Anterior cingulate cortex (tissue), 58 donors: Measurements from ENCODE around the gene SOX5.
"Not testable (repeated sequence)": the region's sequence is repeated elsewhere in the genome, so short reads cannot be mapped to it uniquely, and the experiment has no call there.

Source experiments
- DNase-seq, 58 donors: peaks; one replicate each; lab custom pipeline; 2025; lab: John Stamatoyannopoulos, UW

The SOX5 gene

DNA sequence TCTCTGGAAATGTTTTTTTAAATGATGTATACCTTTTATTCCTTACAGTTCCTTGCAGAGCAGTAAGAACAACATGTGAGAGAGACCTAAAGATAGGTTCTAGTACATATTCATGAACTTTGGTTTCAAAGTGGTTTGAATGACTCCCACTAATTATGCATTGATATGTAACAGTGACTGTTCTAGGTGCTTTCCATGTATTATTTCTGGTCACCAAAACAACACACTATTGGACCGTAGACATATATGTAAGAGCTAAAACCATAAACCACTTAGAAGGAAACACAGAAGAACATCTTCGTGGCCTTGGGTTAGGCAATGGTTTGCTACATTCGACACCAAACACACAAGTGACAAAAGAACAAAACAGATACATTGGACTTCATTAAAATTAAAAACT, 37.9 kb downstream of the SOX5 start:
- DNase-seq = no peak

DNA sequence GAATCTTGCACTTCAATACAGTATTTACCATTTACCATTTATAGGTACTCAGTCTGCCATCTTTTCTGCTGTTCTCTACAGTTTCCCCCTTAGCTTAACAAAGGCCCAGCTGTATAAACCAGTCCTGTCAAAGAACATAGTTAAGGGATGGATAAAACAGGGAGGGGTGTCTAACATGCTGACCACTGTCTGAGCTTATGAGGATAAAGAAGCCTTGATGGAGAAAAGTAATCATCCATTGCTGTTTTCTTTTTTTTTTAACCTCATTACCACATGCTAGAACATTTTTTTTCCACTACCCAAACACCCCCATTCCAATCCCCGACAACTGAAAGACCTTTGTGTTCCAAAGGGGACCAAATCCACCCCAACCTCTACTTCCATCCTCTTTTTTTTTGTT, 39.9 kb downstream of the SOX5 start:
- no peak for DNase-seq

- DNase-seq = peak in 4 of 58 donors; percentile 1 to 11 (median 2)
These were observed 43.1 kb downstream of the SOX5 start for GRCh38 chr12:23906329-23906728.

GRCh38 chr12:23899434-23899833, 50.0 kb downstream of the SOX5 start:
- DNase-seq = no peak

DNA sequence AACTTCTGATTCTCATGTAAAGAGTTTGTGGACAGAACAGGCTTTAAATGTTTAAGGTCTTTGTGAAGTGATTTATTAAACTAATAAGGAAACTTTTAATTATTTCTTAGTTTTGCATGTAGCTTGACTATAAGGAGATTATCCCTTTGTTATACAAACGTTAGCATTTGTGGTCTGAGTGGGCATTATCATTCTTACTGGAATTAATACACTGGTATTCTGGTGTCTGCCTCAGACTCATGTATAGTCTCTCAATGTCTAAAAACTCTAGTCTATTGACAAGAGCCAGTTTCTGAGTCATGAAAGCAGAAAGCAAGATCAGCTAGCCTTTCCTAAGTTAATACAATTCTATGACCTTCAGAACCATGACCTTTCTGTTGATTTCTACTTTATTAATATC, 51.3 kb downstream of the SOX5 start:
- no peak for DNase-seq

DNA sequence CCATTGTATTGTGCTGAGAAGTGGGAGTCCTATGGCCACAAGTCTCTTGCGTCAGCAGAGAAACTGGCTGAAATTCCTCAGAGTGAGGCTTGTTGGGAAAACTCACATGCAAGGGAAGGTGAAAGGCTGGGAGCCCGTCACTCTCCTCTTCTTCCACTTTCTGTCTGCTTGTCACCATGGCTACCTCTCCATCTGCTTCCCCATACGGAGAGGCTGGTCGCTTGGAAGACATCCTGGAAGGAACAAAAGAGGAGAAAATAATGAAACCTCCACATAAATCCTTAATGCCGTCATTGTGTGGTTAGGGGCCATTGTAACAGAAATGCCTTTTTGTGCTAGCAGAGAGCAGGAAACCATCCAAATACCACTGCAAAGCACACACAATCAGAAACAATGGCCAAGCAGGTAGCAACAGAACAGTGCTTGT, 53.7 kb downstream of the SOX5 start:
- DNase-seq = peak in 42 of 58 donors; percentile 3 to 61 (median 20)

DNA sequence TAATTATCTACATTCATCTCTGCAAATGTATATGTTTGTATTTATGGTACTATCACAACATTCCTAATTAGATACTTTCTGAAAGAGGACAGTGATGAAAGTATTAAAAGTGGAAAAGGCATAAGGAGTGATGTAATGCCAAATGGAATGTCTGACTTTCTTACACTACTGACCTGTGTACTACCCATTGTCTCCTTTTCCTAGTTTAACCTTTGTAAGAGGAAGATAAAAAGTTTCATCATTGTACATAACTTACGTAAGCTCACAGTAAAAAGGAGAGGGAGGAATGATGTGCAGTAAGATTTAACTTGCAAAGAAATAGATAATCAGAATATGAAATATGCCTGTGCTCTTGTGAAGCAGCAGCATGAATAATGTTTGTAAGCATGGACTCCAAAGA, 55.9 kb downstream of the SOX5 start:
- DNase-seq = no peak

- DNase-seq = no peak
These were observed 58.4 kb downstream of the SOX5 start for GRCh38 chr12:23891115-23891514.

- DNase-seq = no peak
These were observed 60.4 kb downstream of the SOX5 start for GRCh38 chr12:23889069-23889440.

DNA sequence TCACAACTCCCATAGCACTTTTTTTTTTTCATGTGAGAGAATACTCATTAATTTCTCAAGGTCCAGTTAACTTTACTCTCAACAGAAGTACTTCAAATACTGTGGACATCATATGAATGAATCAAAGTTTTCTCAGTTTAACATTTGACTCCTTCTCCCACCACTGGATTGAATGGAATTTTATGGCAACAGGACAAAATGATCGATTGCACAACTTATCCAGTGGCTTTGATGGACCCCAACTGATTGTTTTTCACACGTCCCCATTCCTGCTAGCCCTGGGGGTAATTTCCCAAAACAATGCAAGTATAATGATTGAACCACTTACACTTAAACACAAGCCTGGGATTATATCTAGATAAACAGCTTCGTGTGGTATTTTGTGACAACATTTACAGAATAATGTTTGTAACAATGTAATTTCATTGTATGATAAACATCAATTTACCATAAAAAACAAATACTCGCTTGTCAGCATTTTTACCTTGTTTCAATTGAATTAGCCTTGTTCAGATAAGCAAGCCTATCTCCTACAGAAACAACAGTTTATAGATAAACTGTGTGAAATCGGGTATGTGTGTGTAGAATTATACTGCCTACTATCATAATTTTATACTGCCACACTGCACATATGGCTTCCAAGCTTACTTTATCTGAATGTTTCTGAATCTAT, 60.9 kb downstream of the SOX5 start:
- DNase-seq = no peak

DNA sequence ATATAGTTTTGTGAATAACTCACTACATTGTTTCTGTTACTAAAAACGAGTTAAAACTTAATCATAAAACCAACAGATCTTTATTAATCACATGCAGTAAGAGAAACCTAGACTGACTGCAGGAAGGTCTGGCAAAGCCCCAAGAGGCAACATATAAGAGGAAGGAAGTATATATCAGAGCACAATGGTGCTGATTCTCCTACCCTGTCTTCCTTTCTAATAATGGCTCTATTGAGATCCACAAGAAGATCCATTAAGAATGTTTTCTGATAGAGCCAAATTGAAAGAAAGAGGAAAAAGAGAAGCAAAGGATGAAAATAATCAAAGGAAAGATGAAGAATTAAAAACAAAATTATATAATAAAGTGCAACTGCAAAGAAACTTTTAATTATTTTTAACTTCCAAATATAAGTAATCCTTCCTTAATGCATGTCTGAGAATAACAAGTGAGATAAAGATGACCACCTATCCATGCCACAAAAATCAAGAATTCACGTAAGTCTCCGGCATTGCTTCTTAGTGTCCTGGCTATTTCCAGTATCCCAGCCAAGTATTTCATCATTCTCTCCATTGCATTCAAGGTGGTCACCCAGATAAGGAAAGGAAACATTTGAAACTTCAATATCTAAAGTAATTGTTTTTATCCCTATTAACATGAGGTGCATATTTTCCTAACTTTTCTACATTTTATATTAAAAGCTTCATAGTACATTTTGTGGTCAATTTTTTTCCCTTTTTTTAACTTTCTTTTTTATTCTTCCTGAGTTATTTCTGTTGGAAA, 62.2 kb downstream of the SOX5 start:
- no peak for DNase-seq

DNA sequence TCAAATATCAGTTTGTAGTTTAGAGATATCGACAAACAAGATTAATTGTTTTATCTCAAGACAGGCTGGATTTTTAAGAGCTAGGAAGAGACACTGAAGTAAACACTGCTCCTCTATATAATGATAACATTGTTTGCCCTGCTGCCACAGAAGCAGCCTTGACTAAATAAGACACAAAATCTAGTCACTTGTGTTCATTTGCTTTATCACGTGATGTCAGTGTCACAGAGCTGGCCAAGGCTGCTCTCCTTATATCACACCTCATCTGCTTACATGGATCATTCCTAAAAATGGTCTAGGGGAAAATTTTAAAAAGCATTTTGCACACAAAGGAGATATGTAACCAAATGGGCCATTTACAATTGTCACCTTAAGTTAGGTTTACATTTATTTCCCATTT, 64.1 kb downstream of the SOX5 start:
- DNase-seq = no peak

DNA sequence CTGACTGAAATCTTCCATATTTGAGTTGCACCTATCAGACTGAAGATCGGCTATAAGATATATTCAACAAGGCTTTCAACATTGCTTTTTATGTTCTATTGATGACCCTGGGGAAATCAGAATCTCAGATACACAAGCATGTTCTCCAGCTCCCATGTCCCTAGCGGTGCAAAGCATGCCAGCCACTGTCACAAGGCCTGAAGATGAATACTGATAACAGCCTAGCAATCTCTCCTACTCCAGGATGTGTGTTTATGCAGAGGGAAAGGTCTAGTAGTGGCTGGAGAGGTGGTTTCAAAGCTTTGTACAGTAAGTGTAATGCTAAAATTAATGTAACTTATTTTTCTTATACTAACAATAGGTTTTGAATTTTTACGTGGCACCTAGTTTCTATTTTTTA, 64.6 kb downstream of the SOX5 start:
- no peak for DNase-seq

DNA sequence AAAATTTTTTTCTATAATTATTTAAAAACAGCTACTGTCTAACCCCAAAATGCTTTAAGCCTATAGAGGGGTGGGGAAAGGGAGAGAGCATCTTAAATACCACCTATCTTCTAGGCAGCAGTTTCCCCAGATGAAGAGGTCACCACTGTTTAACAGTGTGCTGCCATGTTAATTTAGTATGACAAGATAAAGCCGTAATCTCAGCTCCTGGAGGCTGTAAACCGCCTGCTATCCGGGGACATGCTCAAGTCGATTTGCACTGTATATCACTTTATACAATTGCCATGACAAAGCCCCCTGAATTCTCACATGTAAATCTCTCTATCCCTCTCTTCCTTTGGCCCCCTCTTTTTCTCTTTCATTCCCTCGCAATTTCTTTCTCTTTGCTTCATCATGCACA, 68.5 kb downstream of the SOX5 start:
- DNase-seq = no peak

- DNase-seq = not testable (repeated sequence)
These were observed 72.9 kb downstream of the SOX5 start for GRCh38 chr12:23876618-23877017.

- DNase-seq = no peak
These were observed 81.7 kb downstream of the SOX5 start for GRCh38 chr12:23867794-23868193.

DNA sequence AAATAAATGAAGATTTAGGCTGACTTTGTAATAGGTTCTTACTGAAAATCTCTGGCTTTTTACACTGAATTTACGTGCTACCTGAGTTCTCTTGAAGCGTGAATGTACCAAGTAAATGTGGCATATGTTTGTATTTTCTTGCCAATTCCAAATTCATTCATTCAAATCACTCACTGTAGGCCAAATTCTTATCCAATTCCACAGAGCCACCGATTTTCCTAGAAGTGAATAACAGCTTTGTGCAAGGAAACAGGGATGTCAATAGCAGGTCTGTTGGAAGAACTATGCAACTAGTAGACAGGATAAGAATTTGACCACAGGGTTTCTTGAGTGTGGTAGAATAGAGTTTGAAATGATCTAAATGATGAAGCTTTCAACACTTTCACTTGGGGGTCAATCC, 86.8 kb downstream of the SOX5 start:
- DNase-seq = no peak

GRCh38 chr12:23860019-23860418, 89.5 kb downstream of the SOX5 start:
- DNase-seq = no peak

DNA sequence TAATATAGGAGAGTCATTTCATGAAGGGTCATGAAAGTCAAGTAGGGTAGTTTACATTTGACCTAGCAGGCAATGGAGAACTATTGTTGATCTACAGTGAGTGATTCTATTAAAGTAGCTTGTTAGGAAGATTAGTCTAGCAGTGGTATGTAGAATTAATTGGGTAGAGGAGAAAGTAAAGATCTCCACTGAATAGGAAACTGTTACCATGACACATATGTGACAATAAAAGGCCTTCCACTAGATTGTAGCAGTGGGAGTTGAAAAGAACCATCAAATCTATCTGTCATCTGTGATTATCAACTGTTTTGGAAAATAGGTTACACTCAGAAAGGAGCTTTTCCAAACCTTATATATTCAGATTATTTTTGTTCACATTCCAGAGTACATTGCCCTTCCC, 92.3 kb downstream of the SOX5 start:
- DNase-seq = no peak

DNA sequence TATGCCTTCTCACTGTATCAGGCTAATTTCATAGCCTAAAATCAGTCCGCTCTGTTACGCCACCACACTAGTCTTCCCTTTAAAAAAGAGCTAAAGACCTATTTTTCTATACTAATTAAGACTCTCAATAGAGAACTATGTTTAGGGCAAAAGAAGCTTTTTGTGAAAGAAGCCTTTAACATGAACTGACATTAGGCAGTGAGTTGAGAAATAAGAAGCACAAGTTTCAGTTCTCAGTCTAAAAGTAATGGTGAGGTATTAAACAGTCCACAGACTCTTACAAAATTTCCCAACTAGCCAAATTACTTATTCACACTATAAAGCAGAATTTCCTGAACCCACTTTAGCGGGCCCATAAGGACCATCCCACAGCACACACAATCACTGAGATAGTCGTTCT, 93.7 kb downstream of the SOX5 start:
- DNase-seq = no peak

DNA sequence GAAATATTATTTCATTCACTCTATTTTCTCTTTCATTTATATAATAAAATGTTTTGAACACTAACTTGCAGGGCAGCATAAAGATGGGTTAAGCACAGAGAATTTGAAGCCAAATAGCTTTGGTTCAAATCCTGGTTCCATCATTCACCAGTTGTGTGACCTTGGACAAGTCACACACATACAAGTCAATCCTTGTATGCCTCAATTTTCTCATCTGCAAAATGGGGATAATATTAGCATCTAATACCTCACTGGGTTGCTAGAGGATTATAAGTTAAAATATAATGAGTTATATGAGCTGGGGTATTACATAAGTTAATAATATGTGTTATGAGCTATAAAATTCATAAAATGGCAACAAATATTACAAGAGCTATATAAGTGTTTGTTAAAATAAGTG, 94.9 kb downstream of the SOX5 start:
- DNase-seq = no peak

- DNase-seq = no peak
These were observed 95.8 kb downstream of the SOX5 start for GRCh38 chr12:23853640-23854039.
